Fibroblast of pulmonary artery (primary cell): ENCODE results near the gene CYBRD1.
A peak's percentile ranks its signal among the peaks of the same experiment; 100 is the strongest.

Experiments
- DNase-seq: peaks from one replicate; pipeline ENCODE4 v3.0.0-alpha.2; 2010; ENCODE audit warnings: low read depth
- H3K4me3 ChIP-seq: replicated peaks from 2 replicates; pipeline ENCODE4 v1.5.1; 2011; ENCODE audit warnings: low read depth, mild to moderate bottlenecking, control low read depth, low read length, moderate library complexity
- CTCF ChIP-seq: IDR thresholded peaks from 2 replicates; pipeline ENCODE4 v1.5.1; 2011; ENCODE audit warnings: mild to moderate bottlenecking, control low read depth, low read length, inconsistent platforms; ENCODE audit errors: missing control alignments

Gene CYBRD1

GRCh38 chr2:171550613-171551012 lies 28.3 kb downstream of the CYBRD1 start:
- TF ChIP-seq CTCF, result no peak
- peak; percentile 8 for DNase-seq

GRCh38 chr2:171551836-171552235 lies 29.6 kb downstream of the CYBRD1 start:
- no peak overlapping the region for H3K4me3 ChIP-seq
- peak; percentile 22 for DNase-seq
- no peak for TF ChIP-seq CTCF

More at GRCh38 chr2:171550613-171551012, 28.3 kb downstream of the CYBRD1 start:
- H3K4me3 ChIP-seq, result no peak overlapping the region

GRCh38 chr2:171553236-171553635 lies 31.0 kb downstream of the CYBRD1 start:
- TF ChIP-seq CTCF, result no peak
- DNase-seq, result no peak
- no peak overlapping the region for H3K4me3 ChIP-seq

GRCh38 chr2:171553858-171554257 lies 31.6 kb downstream of the CYBRD1 start:
- no peak for TF ChIP-seq CTCF
- no peak for DNase-seq
- no peak overlapping the region for H3K4me3 ChIP-seq

GRCh38 chr2:171554991-171555615 lies 32.8 kb downstream of the CYBRD1 start:
- DNase-seq, result peak; percentile 26
- TF ChIP-seq CTCF, result no peak

GRCh38 chr2:171557363-171557762 lies 35.1 kb downstream of the CYBRD1 start:
- no peak for DNase-seq
- no peak for TF ChIP-seq CTCF
- no peak overlapping the region for H3K4me3 ChIP-seq

More at GRCh38 chr2:171554991-171555615, 32.8 kb downstream of the CYBRD1 start:
- no peak overlapping the region for H3K4me3 ChIP-seq

- DNase-seq, result no peak
- no peak for TF ChIP-seq CTCF
- no peak overlapping the region for H3K4me3 ChIP-seq
Measured at GRCh38 chr2:171563301-171563700, 41.0 kb downstream of the CYBRD1 start.
